ENCODE results near the gene HMBS.
"Not testable (repeated sequence)": the region's sequence is repeated elsewhere in the genome, so short reads cannot be mapped to it uniquely, and the experiment has no call there.

Gene HMBS

GRCh38 chr11:119052163-119052814 lies 32.4 kb upstream of the HMBS start:
- Histone ChIP-seq H3K36me3 (ENCODE audit: control insufficient read depth in 1 of 2, insufficient read depth in 2 of 2, low read length in 2 of 2) (peaks cover 62 to 67% of the 10 kb centered on the region in 2 donors), H3K4me1 (ENCODE audit: control insufficient read depth in 1 of 2, insufficient read depth in 2 of 2, low read length in 2 of 2) (peaks cover 8 to 15% of the 10 kb centered on the region in 2 donors), H3K27me3 (ENCODE audit: low read depth, low read length) (no peaks in the 10 kb centered on the region), H3K4me3 (ENCODE audit: low read depth in 1 of 2, low read length in 2 of 2) (no peak overlapping the region), H3K27ac (ENCODE audit: low read length) (no peak overlapping the region), H3K9me3 (ENCODE audit: control insufficient read depth in 1 of 2, low read length in 2 of 2) (no peaks in the 10 kb centered on the region)

- peaks cover 43 to 46% of the 10 kb centered on the region in 2 donors for H3K36me3 ChIP-seq (ENCODE audit: control insufficient read depth in 1 of 2, insufficient read depth in 2 of 2, low read length in 2 of 2)
- H3K9me3 ChIP-seq (ENCODE audit: control insufficient read depth in 1 of 2, low read length in 2 of 2), result no peaks in the 10 kb centered on the region
- H3K27me3 ChIP-seq (ENCODE audit: low read depth, low read length), result no peaks in the 10 kb centered on the region
Observed at GRCh38 chr11:119054418-119054817, 30.3 kb upstream of the HMBS start.

GRCh38 chr11:119055901-119056300 lies 28.8 kb upstream of the HMBS start:
- Histone ChIP-seq H3K4me3 (ENCODE audit: low read depth in 1 of 2, low read length in 2 of 2) (peak overlapping the region; percentile 78 to 90), H3K27me3 (ENCODE audit: low read depth, low read length) (no peaks in the 10 kb centered on the region), H3K9me3 (ENCODE audit: control insufficient read depth in 1 of 2, low read length in 2 of 2) (no peaks in the 10 kb centered on the region), H3K4me1 (ENCODE audit: control insufficient read depth in 1 of 2, insufficient read depth in 2 of 2, low read length in 2 of 2) (peaks cover 8 to 25% of the 10 kb centered on the region in 2 donors), H3K36me3 (ENCODE audit: control insufficient read depth in 1 of 2, insufficient read depth in 2 of 2, low read length in 2 of 2) (peaks cover 34 to 37% of the 10 kb centered on the region in 2 donors), H3K27ac (ENCODE audit: low read length) (peak overlapping the region; percentile 56)

More at GRCh38 chr11:119054418-119054817, 30.3 kb upstream of the HMBS start:
- H3K4me3 ChIP-seq (ENCODE audit: low read depth in 1 of 2, low read length in 2 of 2), result no peak overlapping the region
- no peak overlapping the region for H3K27ac ChIP-seq (ENCODE audit: low read length)
- H3K4me1 ChIP-seq (ENCODE audit: control insufficient read depth in 1 of 2, insufficient read depth in 2 of 2, low read length in 2 of 2), result peaks cover 8 to 25% of the 10 kb centered on the region in 2 donors

- peaks cover 8 to 25% of the 10 kb centered on the region in 2 donors for H3K4me1 ChIP-seq (ENCODE audit: control insufficient read depth in 1 of 2, insufficient read depth in 2 of 2, low read length in 2 of 2)
- H3K27me3 ChIP-seq (ENCODE audit: low read depth, low read length), result no peaks in the 10 kb centered on the region
- H3K27ac ChIP-seq (ENCODE audit: low read length), result peak overlapping the region; percentile 56
- H3K4me3 ChIP-seq (ENCODE audit: low read depth in 1 of 2, low read length in 2 of 2), result peak overlapping the region; percentile 78 to 90
- peaks cover 28 to 31% of the 10 kb centered on the region in 2 donors for H3K36me3 ChIP-seq (ENCODE audit: control insufficient read depth in 1 of 2, insufficient read depth in 2 of 2, low read length in 2 of 2)
- no peaks in the 10 kb centered on the region for H3K9me3 ChIP-seq (ENCODE audit: control insufficient read depth in 1 of 2, low read length in 2 of 2)
Observed at GRCh38 chr11:119056421-119056999, 28.2 kb upstream of the HMBS start.

GRCh38 chr11:119057000-119057769 lies 27.5 kb upstream of the HMBS start, which contains the start of gene HYOU1:
HYOU1 (minus strand) TSS chr11:119057205; CDS start chr11:119056160, 1,045 bp downstream.
- peak within 1 kb of the TSS; percentile 92 for H3K27ac ChIP-seq (ENCODE audit: low read length)
- peaks cover 8 to 25% of the 10 kb centered on the region in 2 donors for H3K4me1 ChIP-seq (ENCODE audit: control insufficient read depth in 1 of 2, insufficient read depth in 2 of 2, low read length in 2 of 2)
- no peaks in the 10 kb centered on the region for H3K27me3 ChIP-seq (ENCODE audit: low read depth, low read length)
- H3K9me3 ChIP-seq (ENCODE audit: control insufficient read depth in 1 of 2, low read length in 2 of 2), result no peaks in the 10 kb centered on the region
- H3K4me3 ChIP-seq (ENCODE audit: low read depth in 1 of 2, low read length in 2 of 2), result peak within 1 kb of the TSS; percentile 89 to 90
- peaks cover 21 to 24% of the 10 kb centered on the region in 2 donors for H3K36me3 ChIP-seq (ENCODE audit: control insufficient read depth in 1 of 2, insufficient read depth in 2 of 2, low read length in 2 of 2)

- H3K27me3 ChIP-seq (ENCODE audit: low read depth, low read length); H3K36me3 ChIP-seq (ENCODE audit: control insufficient read depth in 1 of 2, insufficient read depth in 2 of 2, low read length in 2 of 2); H3K4me3 ChIP-seq (ENCODE audit: low read depth in 1 of 2, low read length in 2 of 2); H3K27ac ChIP-seq (ENCODE audit: low read length); H3K9me3 ChIP-seq (ENCODE audit: control insufficient read depth in 1 of 2, low read length in 2 of 2): not testable (repeated sequence)
- peaks cover 8 to 25% of the 10 kb centered on the region in 2 donors for H3K4me1 ChIP-seq (ENCODE audit: control insufficient read depth in 1 of 2, insufficient read depth in 2 of 2, low read length in 2 of 2)
Observed at GRCh38 chr11:119059128-119059527, 25.6 kb upstream of the HMBS start.

GRCh38 chr11:119061256-119061655 lies 23.4 kb upstream of the HMBS start:
- Histone ChIP-seq H3K27me3 (ENCODE audit: low read depth, low read length) (no peaks in the 10 kb centered on the region), H3K36me3 (ENCODE audit: control insufficient read depth in 1 of 2, insufficient read depth in 2 of 2, low read length in 2 of 2) (no peaks in the 10 kb centered on the region), H3K4me3 (ENCODE audit: low read depth in 1 of 2, low read length in 2 of 2) (no peak overlapping the region), H3K27ac (ENCODE audit: low read length) (no peak overlapping the region), H3K4me1 (ENCODE audit: control insufficient read depth in 1 of 2, insufficient read depth in 2 of 2, low read length in 2 of 2) (peaks cover 3 to 15% of the 10 kb centered on the region in 2 donors), H3K9me3 (ENCODE audit: control insufficient read depth in 1 of 2, low read length in 2 of 2) (no peaks in the 10 kb centered on the region)

GRCh38 chr11:119062779-119063178 lies 21.9 kb upstream of the HMBS start:
- Histone ChIP-seq H3K9me3 (ENCODE audit: control insufficient read depth in 1 of 2, low read length in 2 of 2) (no peaks in the 10 kb centered on the region), H3K27me3 (ENCODE audit: low read depth, low read length) (no peaks in the 10 kb centered on the region), H3K36me3 (ENCODE audit: control insufficient read depth in 1 of 2, insufficient read depth in 2 of 2, low read length in 2 of 2) (no peaks in the 10 kb centered on the region), H3K4me3 (ENCODE audit: low read depth in 1 of 2, low read length in 2 of 2) (no peak overlapping the region), H3K27ac (ENCODE audit: low read length) (no peak overlapping the region), H3K4me1 (ENCODE audit: control insufficient read depth in 1 of 2, insufficient read depth in 2 of 2, low read length in 2 of 2) (peaks cover 3 to 16% of the 10 kb centered on the region in 2 donors)

GRCh38 chr11:119065369-119065768 lies 19.3 kb upstream of the HMBS start:
- Histone ChIP-seq H3K27ac (ENCODE audit: low read length) (no peak overlapping the region), H3K4me1 (ENCODE audit: control insufficient read depth in 1 of 2, insufficient read depth in 2 of 2, low read length in 2 of 2) (peaks cover 6 to 27% of the 10 kb centered on the region in 2 donors), H3K36me3 (ENCODE audit: control insufficient read depth in 1 of 2, insufficient read depth in 2 of 2, low read length in 2 of 2) (peaks cover 5 to 9% of the 10 kb centered on the region in 2 donors), H3K27me3 (ENCODE audit: low read depth, low read length) (no peaks in the 10 kb centered on the region), H3K9me3 (ENCODE audit: control insufficient read depth in 1 of 2, low read length in 2 of 2) (no peaks in the 10 kb centered on the region), H3K4me3 (ENCODE audit: low read depth in 1 of 2, low read length in 2 of 2) (no peak overlapping the region)

GRCh38 chr11:119067371-119068222 lies 17.1 kb upstream of the HMBS start, which contains the start of gene VPS11:
VPS11 (plus strand) TSS chr11:119067818; CDS start chr11:119067824, 6 bp downstream.
- Histone ChIP-seq H3K36me3 (ENCODE audit: control insufficient read depth in 1 of 2, insufficient read depth in 2 of 2, low read length in 2 of 2) (peaks cover 15 to 28% of the 10 kb centered on the region in 2 donors), H3K4me1 (ENCODE audit: control insufficient read depth in 1 of 2, insufficient read depth in 2 of 2, low read length in 2 of 2) (peaks cover 6 to 27% of the 10 kb centered on the region in 2 donors), H3K27me3 (ENCODE audit: low read depth, low read length) (no peaks in the 10 kb centered on the region), H3K27ac (ENCODE audit: low read length) (peak within 1 kb of the TSS; percentile 97), H3K4me3 (ENCODE audit: low read depth in 1 of 2, low read length in 2 of 2) (peak within 1 kb of the TSS; percentile 98 to 99), H3K9me3 (ENCODE audit: control insufficient read depth in 1 of 2, low read length in 2 of 2) (no peaks in the 10 kb centered on the region)
